ENCODE results near the gene SUPT3H.

DNA sequence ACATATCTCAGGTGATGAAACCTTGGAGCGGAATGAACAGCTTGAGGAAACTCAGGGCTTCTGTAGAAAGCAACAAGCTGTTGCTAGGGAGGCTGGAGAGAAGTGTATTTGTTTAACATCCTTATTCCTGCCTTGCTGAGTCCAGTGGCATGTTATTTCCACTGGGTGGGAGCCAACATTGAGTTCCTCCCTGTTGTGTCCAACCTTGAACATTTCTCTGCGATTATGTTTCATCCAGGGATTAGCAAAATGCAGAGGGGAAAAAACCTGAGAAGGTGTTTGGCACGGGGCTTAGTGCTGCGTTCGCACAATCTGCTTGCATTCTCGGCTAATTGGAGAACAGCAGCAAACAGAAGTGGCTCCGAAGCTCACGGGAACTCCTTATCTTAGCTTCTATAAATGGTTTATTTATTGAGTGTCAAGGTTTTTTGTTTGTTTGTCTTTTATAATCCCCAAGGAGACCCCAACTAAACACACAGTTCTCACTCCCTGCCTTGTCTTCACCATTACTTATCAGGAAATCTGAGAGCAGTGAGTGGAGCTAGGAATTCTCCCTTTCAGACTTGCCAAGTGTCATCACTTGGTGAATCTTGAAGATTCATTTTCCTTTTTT is 577.5 kb downstream of the SUPT3H start:
- TF ChIP-seq, protein P1, sequence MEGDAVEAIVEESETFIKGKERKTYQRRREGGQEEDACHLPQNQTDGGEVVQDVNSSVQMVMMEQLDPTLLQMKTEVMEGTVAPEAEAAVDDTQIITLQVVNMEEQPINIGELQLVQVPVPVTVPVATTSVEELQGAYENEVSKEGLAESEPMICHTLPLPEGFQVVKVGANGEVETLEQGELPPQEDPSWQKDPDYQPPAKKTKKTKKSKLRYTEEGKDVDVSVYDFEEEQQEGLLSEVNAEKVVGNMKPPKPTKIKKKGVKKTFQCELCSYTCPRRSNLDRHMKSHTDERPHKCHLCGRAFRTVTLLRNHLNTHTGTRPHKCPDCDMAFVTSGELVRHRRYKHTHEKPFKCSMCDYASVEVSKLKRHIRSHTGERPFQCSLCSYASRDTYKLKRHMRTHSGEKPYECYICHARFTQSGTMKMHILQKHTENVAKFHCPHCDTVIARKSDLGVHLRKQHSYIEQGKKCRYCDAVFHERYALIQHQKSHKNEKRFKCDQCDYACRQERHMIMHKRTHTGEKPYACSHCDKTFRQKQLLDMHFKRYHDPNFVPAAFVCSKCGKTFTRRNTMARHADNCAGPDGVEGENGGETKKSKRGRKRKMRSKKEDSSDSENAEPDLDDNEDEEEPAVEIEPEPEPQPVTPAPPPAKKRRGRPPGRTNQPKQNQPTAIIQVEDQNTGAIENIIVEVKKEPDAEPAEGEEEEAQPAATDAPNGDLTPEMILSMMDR (optimal IDR thresholded peaks at IDR 0.05 in 1 of 3, IDR thresholded peaks at IDR 0.05 in 1 of 3, conservative IDR thresholded peaks at IDR 0.05 in 1 of 3; ENCODE audit: extremely low read depth in 1 of 3, insufficient read depth in 2 of 3, low read length in 3 of 3): no peak
- TF ChIP-seq EZH2 (IDR thresholded peaks at IDR 0.05; ENCODE audit: low read length): no peak
